Lung (tissue), 12 donors: Measurements from ENCODE around the gene NAALADL2. TPM values are rescaled to one million over a fixed set of nuclear protein-coding genes. Genes with fewer than 3 reads are reported as not detected.

Experiments used
- ATAC-seq: fragments of 200-7000 bp; cut with Tn5 transposase; one replicate; pipeline ENCODE4 v1.9.1; 2020; ENCODE audit warnings: moderate number of reproducible peaks; ENCODE audit not compliant: insufficient read depth, low FRiP score
- DNase-seq, 3 donors: peaks; one replicate each; pipeline ENCODE4 v3.0.0-alpha.2; 2013 to 2017
- H3K27ac ChIP-seq, 2 donors: one replicate each; pipeline ENCODE4 v1.5.1; 2013; ENCODE audit warnings: mild to moderate bottlenecking in 2 of 2, moderate library complexity in 2 of 2, control low read depth in 1 of 2, inconsistent platforms in 1 of 2, low read depth in 1 of 2, low read length in 1 of 2
- H3K27me3 ChIP-seq, 3 donors: one replicate each; pipeline ENCODE4 v1.5.1; 2013; ENCODE audit warnings: low read length in 2 of 3; ENCODE audit not compliant: control insufficient read depth in 3 of 3, insufficient read depth in 3 of 3
- H3K36me3 ChIP-seq, 4 donors: one replicate each; pipeline ENCODE4 v1.5.1; 2013; ENCODE audit warnings: low read length in 4 of 4, mild to moderate bottlenecking in 1 of 4, moderate library complexity in 1 of 4; ENCODE audit not compliant: control insufficient read depth in 4 of 4, insufficient read depth in 4 of 4
- H3K4me1 ChIP-seq, 5 donors: one replicate each; pipeline ENCODE4 v1.5.1; 2013; ENCODE audit warnings: low read length in 5 of 5, mild to moderate bottlenecking in 2 of 5, moderate library complexity in 1 of 5; ENCODE audit not compliant: control insufficient read depth in 5 of 5, insufficient read depth in 5 of 5
- H3K4me3 ChIP-seq: one replicate; pipeline ENCODE4 v1.5.1; 2013; ENCODE audit warnings: mild to moderate bottlenecking, control low read depth, moderate library complexity
- H3K9ac ChIP-seq, 2 donors: one replicate each; pipeline ENCODE4 v1.5.1; 2013; ENCODE audit warnings: low read length in 2 of 2, control low read depth in 1 of 2; ENCODE audit not compliant: insufficient read depth in 1 of 2
- H3K9me3 ChIP-seq, 4 donors: one replicate each; pipeline ENCODE4 v1.5.1; 2013; ENCODE audit warnings: low read length in 3 of 4, mild to moderate bottlenecking in 1 of 4, moderate library complexity in 1 of 4; ENCODE audit not compliant: control insufficient read depth in 4 of 4, insufficient read depth in 3 of 4
- CTCF ChIP-seq: IDR thresholded peaks from 2 replicates; pipeline ENCODE4 v1.5.1; 2012; ENCODE audit warnings: mild to moderate bottlenecking; ENCODE audit errors: control extremely low read depth, extremely low read depth
- WGBS, 2 donors: extraction: QIAGEN DNeasy Blood & Tissue Kit; methylation state at CpG; one replicate each; pipeline ENCODE4 v1.1.7; 2013; 5-methylcytosine and 5-hydroxymethylcytosine counted together
- polyA plus RNA-seq, 2 donors: library from polyadenylated mRNA; stranded (reverse); fragments of 200-250 nt; gene quantifications; one replicate each; pipeline ENCODE4 v1.2.1, GENCODE V29; 2013
- total RNA-seq, 2 donors: library from RNA; depleted of rRNA in 1 of 2; stranded (reverse); fragments of >200 nt in 1 of 2; gene quantifications; one replicate each; pipeline ENCODE4 v1.2.1, GENCODE V29; 2014 to 2021
- donor health status: control.
- donor health status: control.
- donor health status: Bipolar disorder and iron deficiency.
- donor health status: healthy.
- donor health status: DM: yes; HTN: yes; CAD: no.

The NAALADL2 gene
- total and polyA plus RNA-seq, 4 donors = 0.49 to 46.7 (median 4.7) TPM

DNA sequence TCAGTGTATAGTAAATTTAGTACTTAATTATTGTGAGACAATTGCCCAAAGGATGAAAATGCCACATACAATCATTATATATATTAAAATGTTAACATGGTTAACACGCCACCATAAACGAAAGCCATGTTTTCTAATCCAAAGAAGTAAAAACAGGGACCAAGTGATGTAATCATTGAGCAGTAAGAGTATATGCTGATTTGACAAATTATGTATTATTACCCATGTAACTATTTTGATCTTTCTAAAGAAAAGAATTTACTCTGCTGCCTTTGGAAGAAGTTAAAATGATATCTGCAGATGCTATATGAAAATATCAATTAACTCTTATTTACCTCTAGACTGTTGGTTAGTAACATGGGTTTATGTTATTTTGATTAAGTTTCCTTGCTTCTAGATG lies 150.2 kb downstream of the NAALADL2 start:
- Histone ChIP-seq H3K27ac (no peak overlapping the region), H3K4me1 (peaks cover 0 to 6% (median 2%) of the 10 kb centered on the region in 5 donors), H3K27me3 (no peaks in the 10 kb centered on the region), H3K36me3 (no peaks in the 10 kb centered on the region), H3K9ac (no peak overlapping the region), H3K9me3 (no peaks in the 10 kb centered on the region), H3K4me3 (no peak overlapping the region)
- WGBS, 2 donors = 92 to 95% methylated on average over 2 of the region's 2 CpGs
- ATAC-seq = no peak
- DNase-seq = no peak
- no peak for TF ChIP-seq CTCF

GRCh38 chr3:175015056-175015635 lies 156.0 kb downstream of the NAALADL2 start:
- TF ChIP-seq CTCF = no peak
- no peaks in the 10 kb centered on the region for H3K36me3 ChIP-seq
- no peaks in the 10 kb centered on the region for H3K9me3 ChIP-seq
- H3K4me3 ChIP-seq = no peak overlapping the region
- H3K9ac ChIP-seq = no peak overlapping the region
- no peaks in the 10 kb centered on the region for H3K27me3 ChIP-seq
- no peak overlapping the region for H3K27ac ChIP-seq
- H3K4me1 ChIP-seq = peaks cover 0 to 5% (median 0%) of the 10 kb centered on the region in 5 donors
- ATAC-seq = no peak
- WGBS, 2 donors = 40 to 57% methylated on average over 6 of the region's 6 CpGs
- peak in 2 of 3 donors; percentile 54 to 57 for DNase-seq

DNA sequence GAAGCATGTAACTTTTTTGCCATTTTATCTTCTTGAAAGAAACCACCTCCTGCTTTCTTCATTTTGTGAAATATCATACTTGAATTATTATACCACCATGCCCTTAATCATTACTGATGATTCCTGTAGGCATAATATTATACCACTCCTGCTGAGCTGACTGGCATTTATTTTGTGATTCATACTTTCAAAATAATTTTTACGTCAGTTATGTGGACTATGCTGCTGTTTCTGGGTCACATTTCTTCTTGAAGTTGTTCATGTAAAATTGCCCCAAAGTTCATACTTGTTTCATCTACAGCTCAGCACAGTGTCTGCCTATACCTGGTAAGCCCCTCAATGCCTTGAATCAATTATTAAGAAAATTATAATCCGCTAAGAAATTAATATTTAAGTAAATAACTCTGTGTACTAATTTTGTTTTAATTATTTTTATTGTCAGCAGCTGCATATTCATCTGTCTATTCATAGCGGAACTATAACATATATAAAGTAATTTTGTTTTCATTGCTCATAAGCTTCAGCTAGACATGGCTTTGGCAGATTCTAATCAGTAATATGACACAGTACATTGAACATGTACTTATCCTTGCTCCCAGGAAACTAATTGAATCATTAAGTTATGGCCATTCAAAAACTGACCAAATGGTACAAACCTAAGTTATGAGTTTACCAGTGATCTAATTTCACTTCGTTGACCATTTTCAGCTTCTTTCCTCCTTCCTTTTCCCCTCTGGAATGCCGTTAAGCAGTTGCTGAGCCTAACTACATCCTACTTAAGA lies 160.0 kb downstream of the NAALADL2 start:
- Histone ChIP-seq H3K4me1 (peaks cover 0 to 5% (median 0%) of the 10 kb centered on the region in 5 donors), H3K36me3 (no peaks in the 10 kb centered on the region), H3K27ac (no peak overlapping the region), H3K9ac (no peak overlapping the region), H3K9me3 (no peaks in the 10 kb centered on the region), H3K27me3 (no peaks in the 10 kb centered on the region), H3K4me3 (no peak overlapping the region)
- ATAC-seq (no peak), DNase-seq (no peak)
- WGBS, 2 donors = 84 to 93% methylated on average over 5 of the region's 5 CpGs
- TF ChIP-seq CTCF = no peak
